Stimulated activated CD4-positive, alpha-beta T cell treated with anti-CD3 and anti-CD28 coated beads, Interleukin-12 subunit alpha, Interleukin-12 subunit beta, amount 100 ng/mL, for 24 hours (primary cell): ENCODE results near the gene USP32.
"Not testable (repeated sequence)": the region's sequence is repeated elsewhere in the genome, so short reads cannot be mapped to it uniquely, and the experiment has no call there.

Experiments used
- DNase-seq, 2 experiments: peaks; one replicate each; pipeline ENCODE4 v3.0.0-alpha.2; 2020; ENCODE audit warnings: low read depth in 2 of 2

Gene USP32

DNA sequence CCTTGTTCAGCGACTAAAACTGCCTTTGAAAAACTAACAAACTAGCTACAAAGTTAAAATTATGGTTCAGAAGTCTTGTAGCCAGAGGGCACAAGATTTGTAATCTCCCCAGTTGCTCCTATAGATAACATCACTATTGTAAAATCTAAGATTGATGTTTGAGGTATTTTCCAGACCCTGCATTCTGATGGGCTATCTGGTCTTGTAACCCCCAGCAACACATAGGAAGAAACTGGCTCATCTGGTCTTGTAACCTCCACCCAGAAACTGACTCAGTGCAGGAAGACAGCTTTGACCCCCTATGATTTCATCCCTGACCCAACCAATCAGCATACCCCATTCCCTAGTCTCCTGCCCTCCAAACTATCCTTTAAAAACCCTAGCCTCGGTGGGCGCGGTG is 18.1 kb upstream of the USP32 start:
- no peak for DNase-seq

DNA sequence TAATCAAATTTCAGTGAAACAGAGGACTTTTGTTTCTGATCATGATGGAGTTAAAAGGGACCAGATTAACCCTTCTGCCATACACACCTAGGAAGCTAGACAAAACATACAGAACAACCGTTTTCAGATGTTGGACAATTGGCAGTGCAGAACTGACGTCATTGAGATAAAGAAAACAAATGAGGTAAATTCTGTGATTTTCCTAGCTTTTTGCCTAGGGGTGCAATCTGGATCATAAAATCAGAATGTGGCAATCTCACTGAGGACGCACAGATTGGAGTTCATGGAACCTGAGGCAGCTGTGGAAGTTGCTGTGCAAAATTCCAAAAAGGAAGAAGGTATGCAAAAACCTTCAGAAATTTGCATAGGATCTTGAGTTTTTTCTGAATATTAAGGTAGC is 15.0 kb upstream of the USP32 start:
- DNase-seq = no peak

GRCh38 chr17:60403962-60404361 is 12.0 kb upstream of the USP32 start:
- DNase-seq = no peak

DNA sequence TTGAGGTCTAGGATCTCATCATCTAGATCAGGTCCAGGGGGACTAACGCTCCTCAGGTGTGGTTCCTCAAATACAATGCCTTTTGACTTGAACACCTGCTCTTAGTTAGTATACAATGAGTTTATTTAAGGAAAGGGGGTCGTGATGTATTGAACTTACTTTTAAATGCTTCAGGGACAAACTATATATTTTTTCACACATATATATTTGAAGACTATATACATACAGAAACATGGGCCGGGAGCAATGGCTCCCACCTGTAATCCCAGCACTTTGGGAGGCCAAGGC is 11.5 kb upstream of the USP32 start:
- DNase-seq = no peak

DNA sequence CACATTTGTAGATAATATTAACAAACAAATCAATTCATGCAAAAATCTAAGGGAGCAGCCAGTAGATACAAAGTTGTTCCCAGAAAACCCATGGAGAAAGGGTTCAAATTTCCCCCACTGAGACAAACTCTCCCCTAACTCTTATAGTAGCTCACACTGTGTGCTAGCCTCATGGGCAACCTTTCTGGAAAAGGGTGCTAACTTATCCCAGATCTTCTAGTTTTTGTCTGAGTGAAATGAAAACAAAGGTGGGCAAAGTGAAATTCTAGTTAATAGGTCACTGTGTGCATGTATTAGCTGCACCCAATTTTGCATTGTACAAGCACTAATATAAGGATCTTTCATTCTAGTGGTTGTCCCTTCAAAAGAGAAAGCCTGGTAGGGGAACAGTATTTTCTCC is 9.9 kb upstream of the USP32 start:
- DNase-seq = no peak

DNA sequence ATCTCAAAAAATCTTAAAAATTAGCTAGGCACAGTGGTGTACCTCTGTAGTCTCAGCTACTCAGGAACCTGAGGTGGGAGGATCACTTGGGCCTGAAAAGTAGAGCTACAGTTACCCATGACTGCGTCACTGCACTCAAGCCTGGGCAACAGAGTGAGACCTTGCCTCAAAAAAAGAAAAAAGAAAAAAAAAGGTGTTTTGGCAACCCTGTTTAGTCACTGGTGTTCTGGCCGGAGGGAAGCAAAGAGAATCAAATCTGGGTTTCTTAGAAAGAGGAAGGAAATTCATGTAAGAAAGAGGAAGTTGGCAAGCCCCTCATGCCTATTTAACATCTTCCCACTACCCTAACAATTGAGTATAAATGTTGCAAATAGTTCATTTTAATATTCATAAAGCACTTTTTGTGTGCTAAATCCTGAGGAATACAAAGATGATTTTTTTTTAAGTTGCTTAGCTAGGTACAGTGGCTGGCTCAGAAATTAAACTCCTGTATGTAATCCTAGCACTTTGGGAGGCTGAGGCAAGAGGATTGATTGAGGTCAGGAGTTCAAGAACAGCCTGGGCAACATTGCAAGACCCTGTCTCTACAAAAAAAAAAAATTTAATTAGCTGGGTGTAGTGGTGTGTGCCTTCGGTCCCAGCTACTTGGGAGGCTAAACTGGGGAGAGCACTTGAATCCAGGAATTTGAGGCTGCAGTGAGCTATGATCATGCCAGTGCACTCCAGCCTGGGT is 6.5 kb upstream of the USP32 start:
- DNase-seq = no peak

- DNase-seq = no peak
Measured at GRCh38 chr17:60396412-60396811, 4.5 kb upstream of the USP32 start.

DNA sequence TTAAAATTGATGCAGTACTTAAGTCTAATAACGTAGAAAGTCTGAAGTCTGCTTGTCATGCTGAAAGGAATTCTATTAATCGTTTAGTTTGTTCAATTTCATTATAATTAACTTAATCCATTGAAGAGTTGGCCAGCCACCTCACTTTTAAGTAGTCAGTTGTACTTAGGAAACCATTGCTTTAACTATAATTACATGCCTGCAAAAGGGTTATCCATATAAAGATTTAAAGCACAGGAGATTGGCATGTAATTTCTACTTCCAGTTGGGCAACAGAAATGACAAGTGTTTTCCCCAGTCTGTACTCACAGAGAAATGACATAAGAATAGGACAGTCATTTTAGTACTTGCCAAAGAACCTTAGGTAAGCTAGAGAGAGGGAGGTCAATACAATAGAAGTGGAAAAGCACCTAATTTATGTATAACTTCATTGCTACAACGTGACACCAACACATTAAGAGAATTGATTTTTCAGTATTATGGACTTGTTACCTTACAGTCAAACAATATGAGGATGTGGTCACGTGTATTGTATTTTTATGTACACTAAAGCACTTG is 3.7 kb upstream of the USP32 start:
- no peak for DNase-seq

DNA sequence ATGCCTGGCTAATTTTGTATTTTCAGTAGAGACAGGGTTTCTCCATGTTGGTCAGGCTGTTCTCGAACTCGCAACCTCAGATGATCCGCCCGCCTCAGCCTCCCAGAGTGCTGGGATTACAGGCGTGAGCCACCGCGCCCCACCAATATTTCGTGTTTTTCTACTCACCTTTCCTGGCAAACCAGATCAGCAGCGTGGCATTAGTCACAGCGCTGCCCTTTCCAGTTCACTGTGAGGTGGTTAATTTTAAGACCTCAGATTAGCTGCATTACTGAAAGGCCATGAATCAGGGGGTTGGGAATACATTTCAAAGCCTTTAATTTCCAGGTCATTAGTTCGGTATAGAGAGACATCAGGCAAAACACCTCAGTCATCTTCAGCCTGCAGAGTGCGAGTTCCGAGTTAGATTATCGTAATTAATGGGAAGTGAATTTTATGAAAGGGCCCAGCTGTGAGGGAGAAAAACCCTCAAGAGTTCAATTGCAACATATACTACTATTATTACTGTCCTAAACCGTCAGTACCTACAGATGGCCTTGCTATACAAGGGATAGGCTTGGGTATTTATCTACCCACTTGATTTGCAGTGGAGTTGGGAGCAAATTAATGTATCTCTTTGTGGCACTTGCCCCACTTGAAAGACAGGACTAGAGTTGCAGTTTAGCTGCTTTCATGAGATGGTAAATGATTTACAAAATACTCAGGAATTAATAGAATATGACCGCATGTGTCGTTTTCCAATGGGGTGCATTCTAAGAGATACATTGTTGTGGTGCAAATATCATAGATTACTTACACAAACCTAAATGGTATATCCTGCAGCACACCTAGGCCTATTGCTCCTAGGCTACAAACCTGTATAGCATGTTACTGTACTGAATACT is 2.1 kb upstream of the USP32 start:
- DNase-seq = no peak

- DNase-seq = peak; percentile 8 to 24
Measured at GRCh38 chr17:60392845-60393702, 1.1 kb upstream of the USP32 start.

- DNase-seq = no peak
Measured at GRCh38 chr17:60391471-60392041, 377 bp downstream of the USP32 start.

DNA sequence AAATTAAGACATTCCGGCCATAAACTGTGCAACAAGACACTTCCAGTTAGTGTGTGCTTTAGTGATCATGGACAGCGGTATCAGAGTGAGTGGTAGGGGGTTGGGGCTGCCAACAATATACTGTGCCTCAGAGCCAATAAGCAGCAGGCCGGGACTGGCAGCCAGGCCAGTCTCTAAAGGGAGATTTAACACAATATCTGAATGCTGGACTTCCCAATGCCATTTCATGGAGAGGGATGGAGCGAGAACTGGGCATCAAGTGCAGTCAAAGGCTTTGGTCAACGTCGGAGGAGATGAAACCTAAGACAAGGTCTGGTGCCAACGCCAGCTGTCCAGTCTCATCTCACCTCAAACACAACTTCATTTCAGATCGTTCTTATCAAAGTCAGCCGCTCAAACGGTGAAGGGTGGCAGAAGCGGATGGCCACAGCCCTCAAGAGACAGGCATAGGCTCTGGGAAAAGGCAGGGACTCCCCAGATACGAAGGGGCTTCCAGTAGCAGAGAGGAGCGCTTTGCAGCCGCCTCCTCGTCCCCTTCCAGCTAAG is 935 bp downstream of the USP32 start:
- peak in 1 of 2 experiments; percentile 15 for DNase-seq

GRCh38 chr17:60390186-60390585 is 1.7 kb downstream of the USP32 start:
- no peak for DNase-seq

GRCh38 chr17:60388742-60389141 is 3.2 kb downstream of the USP32 start:
- no peak for DNase-seq

- DNase-seq = no peak
Measured at GRCh38 chr17:60387666-60388065, 4.3 kb downstream of the USP32 start.

GRCh38 chr17:60386147-60387058 is 5.5 kb downstream of the USP32 start:
- DNase-seq = no peak

GRCh38 chr17:60384921-60385320 is 7.0 kb downstream of the USP32 start:
- not testable (repeated sequence) for DNase-seq

DNA sequence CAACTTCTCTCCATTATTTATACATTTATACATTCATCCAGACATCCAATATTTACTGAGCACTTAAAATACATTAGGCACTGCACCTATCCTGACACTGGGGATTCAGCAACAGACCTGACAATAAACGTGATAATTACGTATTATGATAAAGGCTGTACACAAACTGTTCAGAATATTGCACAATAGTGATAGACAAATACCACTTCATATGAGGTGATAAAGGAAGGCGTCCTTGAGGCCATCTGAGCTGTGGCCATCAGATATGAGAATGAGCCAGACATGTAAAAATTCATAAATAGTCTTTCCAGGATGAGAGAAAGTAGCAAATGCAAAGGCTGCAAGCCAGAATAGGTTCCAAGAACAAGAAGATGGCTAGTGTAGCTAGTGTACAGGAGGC is 8.6 kb downstream of the USP32 start:
- no peak for DNase-seq

GRCh38 chr17:60381958-60382357 is 10.0 kb downstream of the USP32 start:
- DNase-seq = no peak

- not testable (repeated sequence) for DNase-seq
Measured at GRCh38 chr17:60379461-60379860, 12.5 kb downstream of the USP32 start.
